Measurements from ENCODE around the gene SRD5A2. TPM values are rescaled to one million over a fixed set of nuclear protein-coding genes. Genes with fewer than 3 reads are reported as not detected.

The SRD5A2 gene
- total and polyA plus RNA-seq, 2 of the 4 experiments (the other 2 are of a cell fraction): not detected

- Histone ChIP-seq H2BK120ac (ENCODE audit: low read depth, low read length) (no peak overlapping the region), H3K18ac (ENCODE audit: low read depth, low read length) (no peak overlapping the region), H4K5ac (ENCODE audit: low read depth, low read length) (no peak overlapping the region), H4K8ac (ENCODE audit: low read depth in 2 of 2, low read length in 2 of 2) (no peak overlapping the region), H3K9me3 (ENCODE audit: control insufficient read depth, insufficient read depth, low read length) (no peaks in the 10 kb centered on the region), H3K79me1 (ENCODE audit: low read depth in 1 of 2, low read length in 2 of 2) (no peaks in the 10 kb centered on the region), H2AK5ac (ENCODE audit: low read depth, low read length) (no peak overlapping the region), H3K23ac (ENCODE audit: low read depth, low read length) (no peak overlapping the region), H3K4me3 (ENCODE audit: insufficient read depth, low read depth, low read length) (no peak overlapping the region), H3K4ac (ENCODE audit: low read depth, low read length) (no peak overlapping the region), H3K36me3 (ENCODE audit: control insufficient read depth, insufficient read depth, low read length) (no peaks in the 10 kb centered on the region), H4K91ac (ENCODE audit: insufficient read depth, low read depth, low read length) (no peak overlapping the region), H2BK5ac (ENCODE audit: low read depth, low read length, poor library complexity, severe bottlenecking) (no peak overlapping the region), H4K20me1 (ENCODE audit: insufficient read depth, low read length) (no peaks in the 10 kb centered on the region), H3K27me3 (ENCODE audit: control insufficient read depth, insufficient read depth, low read length) (peaks cover 12% of the 10 kb centered on the region), H2AFZ (replicated peaks; ENCODE audit: low read length, poor library complexity) (no peak overlapping the region), H2BK15ac (ENCODE audit: low read depth, low read length) (no peak overlapping the region), H2BK20ac (ENCODE audit: low read depth, low read length) (no peak overlapping the region), H3K4me2 (ENCODE audit: low read depth, low read length) (no peak overlapping the region), H3K27ac (ENCODE audit: insufficient read depth, low read length) (no peak overlapping the region), H3K56ac (ENCODE audit: extremely low read depth, insufficient read depth, low read length) (no peak overlapping the region), H3K9me1 (ENCODE audit: insufficient read depth, low read length) (no peaks in the 10 kb centered on the region), H3K14ac (replicated peaks; ENCODE audit: low read depth, low read length) (no peak overlapping the region), H3K9ac (ENCODE audit: low read depth, low read length) (no peak overlapping the region), H3K4me1 (ENCODE audit: control insufficient read depth, insufficient read depth, low read length) (no peaks in the 10 kb centered on the region), H2AK9ac (replicated peaks; ENCODE audit: low read depth, low read length, poor library complexity) (no peak overlapping the region)
- ATAC-seq (ENCODE audit: low read depth) (no peak), DNase-seq (no peak)
- dilution Hi-C loops (cut with HindIII; ENCODE audit: low sequenced_read_pairs, unreplicated experiment): no loop called here
- TF ChIP-seq MXI1 (IDR thresholded peaks at IDR 0.05; ENCODE audit: borderline replicate concordance, low read depth, low read length): no peak
- no peak for TF ChIP-seq CEBPB (IDR thresholded peaks at IDR 0.05; ENCODE audit: low read depth, low read length)
- TF ChIP-seq BHLHE40 (IDR thresholded peaks at IDR 0.05; ENCODE audit: low read depth, low read length): no peak
- no peak for TF ChIP-seq SMC3 (IDR thresholded peaks at IDR 0.05; ENCODE audit: low read depth, low read length)
- TF ChIP-seq RCOR1 (IDR thresholded peaks at IDR 0.05; ENCODE audit: insufficient replicate concordance, low read length): no peak
- no peak for TF ChIP-seq RFX5 (IDR thresholded peaks at IDR 0.05; ENCODE audit: low read depth, low read length)
- TF ChIP-seq NFE2L2 (IDR thresholded peaks at IDR 0.05; ENCODE audit: low read depth, low read length): no peak
- TF ChIP-seq MAFK (IDR thresholded peaks at IDR 0.05; ENCODE audit: low read depth, low read length): no peak
- no peak for TF ChIP-seq POLR2A (IDR thresholded peaks at IDR 0.05; ENCODE audit: low read depth, low read length)
- TF ChIP-seq FOS (IDR thresholded peaks at IDR 0.05; ENCODE audit: low read depth, low read length): no peak
- TF ChIP-seq, protein P1, sequence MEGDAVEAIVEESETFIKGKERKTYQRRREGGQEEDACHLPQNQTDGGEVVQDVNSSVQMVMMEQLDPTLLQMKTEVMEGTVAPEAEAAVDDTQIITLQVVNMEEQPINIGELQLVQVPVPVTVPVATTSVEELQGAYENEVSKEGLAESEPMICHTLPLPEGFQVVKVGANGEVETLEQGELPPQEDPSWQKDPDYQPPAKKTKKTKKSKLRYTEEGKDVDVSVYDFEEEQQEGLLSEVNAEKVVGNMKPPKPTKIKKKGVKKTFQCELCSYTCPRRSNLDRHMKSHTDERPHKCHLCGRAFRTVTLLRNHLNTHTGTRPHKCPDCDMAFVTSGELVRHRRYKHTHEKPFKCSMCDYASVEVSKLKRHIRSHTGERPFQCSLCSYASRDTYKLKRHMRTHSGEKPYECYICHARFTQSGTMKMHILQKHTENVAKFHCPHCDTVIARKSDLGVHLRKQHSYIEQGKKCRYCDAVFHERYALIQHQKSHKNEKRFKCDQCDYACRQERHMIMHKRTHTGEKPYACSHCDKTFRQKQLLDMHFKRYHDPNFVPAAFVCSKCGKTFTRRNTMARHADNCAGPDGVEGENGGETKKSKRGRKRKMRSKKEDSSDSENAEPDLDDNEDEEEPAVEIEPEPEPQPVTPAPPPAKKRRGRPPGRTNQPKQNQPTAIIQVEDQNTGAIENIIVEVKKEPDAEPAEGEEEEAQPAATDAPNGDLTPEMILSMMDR (conservative IDR thresholded peaks at IDR 0.05; ENCODE audit: low read depth, low read length): no peak
- TF ChIP-seq CHD1 (IDR thresholded peaks at IDR 0.05; ENCODE audit: low read depth, low read length): no peak
- CTCF ChIA-PET: no interaction called here
- intact Hi-C loops (cut with micrococcal nuclease): no loop called here
- 68% methylated on average over 6 of the region's 15 CpGs; no CpG with 5 or more reads in 1 of the 2 experiments for WGBS, 2 experiments (ENCODE audit: extremely low coverage in 2 of 2, insufficient read length in 1 of 2)
- no TSS peak for BruUV-seq (replicated peaks)
- in situ Hi-C loops (cut with MboI; ENCODE audit: low sequenced_read_pairs): no loop called here
- POLR2A ChIA-PET (ENCODE audit: unreplicated experiment): no interaction called here
Measured at GRCh38 chr2:31526946-31527732, 53.6 kb downstream of the SRD5A2 start.
